A673 (cell line): Measurements from ENCODE around the gene MAP2. TPM values are rescaled to one million over a fixed set of nuclear protein-coding genes. Genes with fewer than 3 reads are reported as not detected.

Experiments used
- BruUV-seq: library from RNA; stranded (reverse); fragments of 400-500 nt; replicated peaks from 2 replicates; lab custom pipeline; 2021; lab: Mats Ljungman, UMichigan
- CTCF ChIA-PET: fragments of 300-600 bp; sonication (Branson Sonifier 250); formaldehyde crosslinking; loops from one replicate; lab custom pipeline; 2022; ENCODE audit warnings: antibody characterized with exemption; lab: Charles Lee
- POLR2A ChIA-PET: fragments of 300-600 bp; sonication (Branson Sonifier 250); formaldehyde crosslinking; loops from one replicate; lab custom pipeline; 2022; ENCODE audit warnings: antibody characterized with exemption; ENCODE audit not compliant: low non-redundant PET; lab: Charles Lee
- DNase-seq: peaks from one replicate; pipeline ENCODE4 v3.0.0-alpha.2; 2015; ENCODE audit warnings: low spot score
- H3K27ac ChIP-seq: fragments of 200-600 bp; sonication (generic); 2 replicates; pipeline ENCODE4 v1.5.1; 2016; ENCODE audit warnings: mixed run types, low read depth, mild to moderate bottlenecking, mixed read lengths, antibody characterized with exemption, low read length; ENCODE audit not compliant: poor library complexity, severe bottlenecking
- H3K27me3 ChIP-seq: fragments of 200-600 bp; sonication (generic); replicated peaks from 2 replicates; pipeline ENCODE4 v1.6.1; 2017; ENCODE audit warnings: mixed run types, low read depth, mild to moderate bottlenecking, mixed read lengths, antibody characterized with exemption, low read length; ENCODE audit not compliant: insufficient read depth, poor library complexity
- H3K36me3 ChIP-seq: fragments of 200-600 bp; sonication (generic); 2 replicates; pipeline ENCODE4 v1.6.1; 2016; ENCODE audit warnings: mixed run types, mild to moderate bottlenecking, mixed read lengths, antibody characterized with exemption, low read length; ENCODE audit not compliant: insufficient read depth, poor library complexity, severe bottlenecking
- H3K4me1 ChIP-seq: fragments of 200-600 bp; sonication (generic); 2 replicates; pipeline ENCODE4 v1.6.1; 2017; ENCODE audit warnings: mixed run types, mild to moderate bottlenecking, mixed read lengths, antibody characterized with exemption, low read length; ENCODE audit not compliant: insufficient read depth, poor library complexity, severe bottlenecking
- H3K4me3 ChIP-seq: fragments of 200-600 bp; sonication (generic); 2 replicates; pipeline ENCODE4 v1.5.1; 2016; ENCODE audit warnings: low read depth, mixed run types, mild to moderate bottlenecking, mixed read lengths, low read length; ENCODE audit not compliant: poor library complexity, severe bottlenecking
- H3K9me3 ChIP-seq: fragments of 200-600 bp; sonication (generic); 2 replicates; pipeline ENCODE4 v1.6.1; 2016; ENCODE audit warnings: mixed run types, low read depth, mild to moderate bottlenecking, mixed read lengths, antibody characterized with exemption, low read length; ENCODE audit not compliant: poor library complexity, severe bottlenecking
- EZH2 ChIP-seq: fragments of 200-600 bp; sonication (generic); IDR thresholded peaks from 2 replicates; pipeline ENCODE4 v1.6.1; 2017; ENCODE audit warnings: borderline replicate concordance, low read depth, mild to moderate bottlenecking, mixed read lengths, antibody characterized with exemption, low read length; ENCODE audit not compliant: poor library complexity, severe bottlenecking
- intact Hi-C: fragments of 100-400 bp; cut with micrococcal nuclease; formaldehyde crosslinking; loops from one replicate; pipeline ENCODE4 v1.10.0; 2022; ENCODE audit not compliant: unreplicated experiment
- total RNA-seq: library from RNA; stranded (reverse); gene quantifications from 2 replicates; pipeline ENCODE4 v1.2.3, GENCODE V29; 2021
- TF ChIP-seq, protein P1 (sequence below): fragments of 300-800, 200-600 bp; sonication (generic); conservative IDR thresholded peaks from 2 replicates; pipeline ENCODE4 v1.5.1; 2017; ENCODE audit warnings: low read depth, mild to moderate bottlenecking, antibody characterized with exemption, low read length, moderate library complexity, mixed read lengths

MAP2 gene
- total RNA-seq, 1 experiment from 2014 or later: 1.7 TPM

DNA sequence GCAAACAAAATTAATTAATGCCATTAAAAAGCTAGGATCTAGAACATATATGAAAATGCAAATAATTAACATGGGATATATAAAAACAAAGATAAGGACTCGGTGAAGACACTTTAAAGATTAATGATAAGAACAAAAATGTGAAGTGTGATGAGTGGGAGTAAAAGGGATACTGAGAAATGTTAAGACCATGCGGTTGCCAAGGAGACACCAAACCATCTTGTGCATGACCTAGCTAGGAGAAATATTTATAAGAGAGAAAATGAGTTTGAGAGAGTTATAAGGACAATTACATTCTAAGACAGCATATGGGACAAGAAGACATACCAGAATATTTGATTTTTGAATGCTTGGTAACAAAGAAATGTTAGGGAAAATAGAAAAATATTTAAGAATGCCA lies 25.4 kb upstream of the MAP2 start:
- no peaks in the 10 kb centered on the region for H3K4me1 ChIP-seq
- no peaks in the 10 kb centered on the region for H3K36me3 ChIP-seq
- peaks cover 18% of the 10 kb centered on the region for H3K27me3 ChIP-seq
- POLR2A ChIA-PET: no interaction called here
- TF ChIP-seq, protein P1, sequence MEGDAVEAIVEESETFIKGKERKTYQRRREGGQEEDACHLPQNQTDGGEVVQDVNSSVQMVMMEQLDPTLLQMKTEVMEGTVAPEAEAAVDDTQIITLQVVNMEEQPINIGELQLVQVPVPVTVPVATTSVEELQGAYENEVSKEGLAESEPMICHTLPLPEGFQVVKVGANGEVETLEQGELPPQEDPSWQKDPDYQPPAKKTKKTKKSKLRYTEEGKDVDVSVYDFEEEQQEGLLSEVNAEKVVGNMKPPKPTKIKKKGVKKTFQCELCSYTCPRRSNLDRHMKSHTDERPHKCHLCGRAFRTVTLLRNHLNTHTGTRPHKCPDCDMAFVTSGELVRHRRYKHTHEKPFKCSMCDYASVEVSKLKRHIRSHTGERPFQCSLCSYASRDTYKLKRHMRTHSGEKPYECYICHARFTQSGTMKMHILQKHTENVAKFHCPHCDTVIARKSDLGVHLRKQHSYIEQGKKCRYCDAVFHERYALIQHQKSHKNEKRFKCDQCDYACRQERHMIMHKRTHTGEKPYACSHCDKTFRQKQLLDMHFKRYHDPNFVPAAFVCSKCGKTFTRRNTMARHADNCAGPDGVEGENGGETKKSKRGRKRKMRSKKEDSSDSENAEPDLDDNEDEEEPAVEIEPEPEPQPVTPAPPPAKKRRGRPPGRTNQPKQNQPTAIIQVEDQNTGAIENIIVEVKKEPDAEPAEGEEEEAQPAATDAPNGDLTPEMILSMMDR: no peak
- TF ChIP-seq EZH2: no peak
- no peak overlapping the region for H3K27ac ChIP-seq
- no peaks in the 10 kb centered on the region for H3K9me3 ChIP-seq
- no peak for DNase-seq
- no TSS peak for BruUV-seq
- CTCF ChIA-PET: no interaction called here
- H3K4me3 ChIP-seq: no peak overlapping the region
- intact Hi-C loops: no loop called here

DNA sequence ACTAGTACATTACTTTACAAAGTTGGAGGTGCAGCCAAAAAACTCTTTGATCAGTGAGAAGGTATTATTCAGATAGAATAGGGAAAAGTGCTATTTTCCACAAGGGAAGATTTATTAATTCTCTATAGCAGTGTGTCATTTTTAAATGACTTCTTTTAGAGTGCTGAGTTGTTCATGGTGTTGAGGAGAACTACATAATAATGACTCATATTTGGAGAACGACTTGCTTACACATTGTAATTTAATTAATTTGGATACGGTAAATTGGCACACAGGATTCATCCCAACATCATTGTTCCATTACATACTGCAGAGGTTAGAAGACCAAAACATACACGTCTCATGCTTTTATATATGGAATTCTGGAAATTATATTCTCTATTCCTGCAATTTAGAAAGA lies 22.1 kb upstream of the MAP2 start:
- BruUV-seq: no TSS peak
- no peaks in the 10 kb centered on the region for H3K9me3 ChIP-seq
- H3K27me3 ChIP-seq: peaks cover 12% of the 10 kb centered on the region
- ChIA-PET POLR2A (no interaction called here), CTCF (no interaction called here)
- no peaks in the 10 kb centered on the region for H3K36me3 ChIP-seq
- H3K4me1 ChIP-seq: no peaks in the 10 kb centered on the region
- no peak for TF ChIP-seq EZH2
- TF ChIP-seq, protein P1: no peak
- H3K27ac ChIP-seq: no peak overlapping the region
- intact Hi-C loops: no loop called here
- H3K4me3 ChIP-seq: no peak overlapping the region
- no peak for DNase-seq

DNA sequence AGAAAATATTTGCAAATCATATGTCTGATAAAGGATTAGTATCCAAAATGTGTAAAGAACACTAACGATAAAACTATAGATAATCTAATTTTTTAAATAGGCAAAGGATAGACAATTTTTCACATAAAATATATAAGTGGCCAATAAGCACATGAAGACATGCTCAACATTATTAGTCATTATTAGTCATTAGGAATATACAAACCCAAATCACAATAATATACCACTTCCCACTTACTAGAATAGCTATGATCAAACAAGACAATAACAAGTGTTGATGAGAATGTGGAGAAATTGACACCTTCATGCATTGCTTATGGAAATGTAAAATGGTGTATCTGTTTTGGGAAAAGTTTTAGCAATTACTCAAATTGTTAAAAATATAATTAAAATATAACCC lies 12.6 kb upstream of the MAP2 start:
- POLR2A ChIA-PET: no interaction called here
- no peak overlapping the region for H3K27ac ChIP-seq
- H3K4me3 ChIP-seq: no peak overlapping the region
- no TSS peak for BruUV-seq
- intact Hi-C loops: no loop called here
- CTCF ChIA-PET: no interaction called here
- TF ChIP-seq, protein P1: no peak
- TF ChIP-seq EZH2: no peak
- no peaks in the 10 kb centered on the region for H3K36me3 ChIP-seq
- peaks cover 4% of the 10 kb centered on the region for H3K9me3 ChIP-seq
- no peaks in the 10 kb centered on the region for H3K27me3 ChIP-seq
- H3K4me1 ChIP-seq: no peaks in the 10 kb centered on the region
- DNase-seq: no peak
